ENCODE data around the gene BLOC1S2. TPM values are rescaled to one million over a fixed set of nuclear protein-coding genes. Genes with fewer than 3 reads are reported as not detected.

The BLOC1S2 gene
- total RNA-seq, 2 experiments from 2014 or later: 49.4 to 55.9 TPM

- H3K9me3 Mint-ChIP-seq: no peaks in the 10 kb centered on the region
- ChIA-PET CTCF (no interaction called here), POLR2A (no interaction called here)
- no peaks in the 10 kb centered on the region for H3K9me3 ChIP-seq (ENCODE audit: control insufficient read depth in 1 of 2, insufficient read depth in 1 of 2, low read length in 2 of 2)
- DNase-seq (no peak), ATAC-seq (ENCODE audit: poor library complexity) (no peak)
- H3K27me3 Mint-ChIP-seq: peaks cover 16% of the 10 kb centered on the region
- peaks cover 6% of the 10 kb centered on the region for H3K4me1 Mint-ChIP-seq (ENCODE audit: low read depth)
- no peak for TF ChIP-seq CTCF (IDR thresholded peaks at IDR 0.05)
- no peak overlapping the region for H3K4me3 Mint-ChIP-seq
- intact Hi-C loops (cut with DNase I, micrococcal nuclease): no loop called here
- peaks cover 5% of the 10 kb centered on the region for H3K4me1 ChIP-seq (ENCODE audit: insufficient read depth, low read length)
- H3K4me3 ChIP-seq (ENCODE audit: low read length): no peak overlapping the region
- H3K27ac ChIP-seq (ENCODE audit: low read depth in 1 of 2, low read length in 2 of 2): no peak overlapping the region
- H3K36me3 Mint-ChIP-seq (ENCODE audit: low read depth): no peaks in the 10 kb centered on the region
- peaks cover 0 to 3% of the 10 kb centered on the region in 2 experiments for H3K27me3 ChIP-seq (ENCODE audit: control insufficient read depth in 1 of 2, insufficient read depth in 2 of 2, low read length in 2 of 2)
- no peaks in the 10 kb centered on the region for H3K36me3 ChIP-seq (ENCODE audit: insufficient read depth, low read length)
- no peak overlapping the region for H3K27ac Mint-ChIP-seq
Observed at GRCh38 chr10:100327718-100328009, 41.2 kb upstream of the BLOC1S2 start.

- no peak overlapping the region for H3K27ac ChIP-seq (ENCODE audit: low read depth in 1 of 2, low read length in 2 of 2)
- peaks cover 16% of the 10 kb centered on the region for H3K27me3 Mint-ChIP-seq
- H3K4me3 Mint-ChIP-seq: no peak overlapping the region
- no peaks in the 10 kb centered on the region for H3K9me3 ChIP-seq (ENCODE audit: control insufficient read depth in 1 of 2, insufficient read depth in 1 of 2, low read length in 2 of 2)
- ATAC-seq (ENCODE audit: poor library complexity) (peak; percentile 79), DNase-seq (peak in 4 of 14 experiments; percentile 13 to 64 (median 50))
- H3K27me3 ChIP-seq (ENCODE audit: control insufficient read depth in 1 of 2, insufficient read depth in 2 of 2, low read length in 2 of 2): peaks cover 0 to 3% of the 10 kb centered on the region in 2 experiments
- H3K36me3 Mint-ChIP-seq (ENCODE audit: low read depth): no peaks in the 10 kb centered on the region
- intact Hi-C loops (cut with DNase I, micrococcal nuclease): no loop called here
- H3K4me1 ChIP-seq (ENCODE audit: insufficient read depth, low read length): peaks cover 5% of the 10 kb centered on the region
- no peak for TF ChIP-seq CTCF (IDR thresholded peaks at IDR 0.05)
- H3K36me3 ChIP-seq (ENCODE audit: insufficient read depth, low read length): no peaks in the 10 kb centered on the region
- H3K27ac Mint-ChIP-seq: no peak overlapping the region
- H3K4me1 Mint-ChIP-seq (ENCODE audit: low read depth): peaks cover 6% of the 10 kb centered on the region
- H3K4me3 ChIP-seq (ENCODE audit: low read length): no peak overlapping the region
- no peaks in the 10 kb centered on the region for H3K9me3 Mint-ChIP-seq
- POLR2A ChIA-PET: interaction anchor here (1.5 kb wide), 1 partner anchor 40 kb away, joined by 3 read pairs; no protein-coding TSS in a partner anchor
- CTCF ChIA-PET: no interaction called here
Observed at GRCh38 chr10:100327007-100327717, 40.7 kb upstream of the BLOC1S2 start.

- DNase-seq: no peak
- peaks cover 6% of the 10 kb centered on the region for H3K4me1 Mint-ChIP-seq (ENCODE audit: low read depth)
- H3K27ac ChIP-seq (ENCODE audit: low read depth in 1 of 2, low read length in 2 of 2): no peak overlapping the region
- H3K36me3 ChIP-seq (ENCODE audit: insufficient read depth, low read length): no peaks in the 10 kb centered on the region
- H3K4me3 ChIP-seq (ENCODE audit: low read length): no peak overlapping the region
- no peak overlapping the region for H3K4me3 Mint-ChIP-seq
- ATAC-seq (ENCODE audit: poor library complexity): no peak
- CTCF ChIA-PET: no interaction called here
- H3K27me3 ChIP-seq (ENCODE audit: control insufficient read depth in 1 of 2, insufficient read depth in 2 of 2, low read length in 2 of 2): no peaks in the 10 kb centered on the region
- no peaks in the 10 kb centered on the region for H3K9me3 ChIP-seq (ENCODE audit: control insufficient read depth in 1 of 2, insufficient read depth in 1 of 2, low read length in 2 of 2)
- no peaks in the 10 kb centered on the region for H3K9me3 Mint-ChIP-seq
- TF ChIP-seq CTCF (IDR thresholded peaks at IDR 0.05): no peak
- H3K27me3 Mint-ChIP-seq: peaks cover 12% of the 10 kb centered on the region
- POLR2A ChIA-PET: no interaction called here
- peaks cover 5% of the 10 kb centered on the region for H3K4me1 ChIP-seq (ENCODE audit: insufficient read depth, low read length)
- H3K36me3 Mint-ChIP-seq (ENCODE audit: low read depth): no peaks in the 10 kb centered on the region
- H3K27ac Mint-ChIP-seq: no peak overlapping the region
- intact Hi-C loops (cut with DNase I, micrococcal nuclease): no loop called here
Observed at GRCh38 chr10:100325158-100325557, 38.7 kb upstream of the BLOC1S2 start.

All from CD4-positive, alpha-beta T cell (primary cell).